HCT116 (cell line): ENCODE data around the gene IGIP. TPM values are rescaled to one million over a fixed set of nuclear protein-coding genes. Genes with fewer than 3 reads are reported as not detected.

ENCODE experiments used
- ATAC-seq: fragments of 200-7000 bp; cut with Tn5 transposase; 2 replicates; pipeline ENCODE4 v1.9.1; 2020; ENCODE audit warnings: mild to moderate bottlenecking, moderate library complexity
- BruUV-seq: library from RNA; stranded (reverse); fragments of 400-500 nt; replicated peaks from 2 replicates; lab custom pipeline; 2021; lab: Mats Ljungman, UMichigan
- CTCF ChIA-PET: fragments of 300-600 bp; sonication (Branson Sonifier 250); formaldehyde crosslinking; loops from one replicate; lab custom pipeline; 2021; ENCODE audit warnings: antibody characterized with exemption; lab: Charles Lee
- POLR2A ChIA-PET: fragments of 300-600, 350-600 bp; sonication (Branson Sonifier 250); formaldehyde crosslinking; loops from one replicate; lab custom pipeline; 2021; ENCODE audit warnings: antibody characterized with exemption; lab: Charles Lee
- RAD21 ChIA-PET, 2 experiments: fragments of 300-600 bp; sonication (Branson Sonifier 250); formaldehyde crosslinking; loops; one replicate each; lab custom pipeline; 2023; ENCODE audit warnings: low total read pairs in 2 of 2; ENCODE audit not compliant: uncharacterized antibody in 2 of 2, unreplicated experiment in 2 of 2, low non-redundant PET in 1 of 2; lab: Charles Lee
- DNase-seq: peaks from one replicate; pipeline ENCODE4 v3.0.0-alpha.2; 2010; ENCODE audit warnings: low read depth, low spot score
- H2AFZ ChIP-seq: fragments of 200-600 bp; shearing (Covaris generic), sonication (generic); 2 replicates; pipeline ENCODE4 v1.6.1; 2017; ENCODE audit warnings: low read depth, mixed run types, mixed read lengths, antibody characterized with exemption, low read length; ENCODE audit not compliant: poor library complexity, severe bottlenecking
- H3K27ac ChIP-seq: 2 replicates; pipeline ENCODE4 v1.5.1; 2012; ENCODE audit warnings: low read depth, low read length
- H3K27me3 ChIP-seq: fragments of 200-600 bp; sonication (generic); 2 replicates; pipeline ENCODE4 v1.6.1; 2016; ENCODE audit warnings: mixed run types, low read length, mixed read lengths; ENCODE audit not compliant: insufficient read depth
- H3K36me3 ChIP-seq, 2 experiments: fragments of 200-500 bp in 1 of 2; fragments of 200-600 bp in 1 of 2; sonication (Bioruptor generic) in 1 of 2; sonication (generic) in 1 of 2; 2 replicates each; pipeline versions ENCODE4 v1.5.1 to v1.6.1; 2014 to 2016; ENCODE audit warnings: low read length in 2 of 2, inconsistent platforms in 1 of 2, mixed read lengths in 1 of 2, mixed run types in 1 of 2; ENCODE audit not compliant: insufficient read depth in 2 of 2, control insufficient read depth in 1 of 2
- H3K4me1 ChIP-seq, 2 experiments: fragments of 200-600 bp in 1 of 2; sonication (generic) in 1 of 2; 2 replicates each; pipeline versions ENCODE4 v1.5.1 to v1.6.1; 2012 to 2017; ENCODE audit warnings: low read length in 2 of 2, inconsistent platforms in 1 of 2, mild to moderate bottlenecking in 1 of 2, mixed read lengths in 1 of 2, mixed run types in 1 of 2, moderate library complexity in 1 of 2; ENCODE audit not compliant: insufficient read depth in 2 of 2, control insufficient read depth in 1 of 2
- H3K4me2 ChIP-seq: fragments of 200-600 bp; sonication (generic); 2 replicates; pipeline ENCODE4 v1.6.1; 2017; ENCODE audit warnings: mixed run types, low read length, mixed read lengths
- H3K4me3 ChIP-seq, 2 experiments: fragments of 200-600 bp in 1 of 2; sonication (generic) in 1 of 2; replicated peaks in 1 of 2; 2 replicates each; pipeline ENCODE4 v1.5.1; 2011 to 2016; ENCODE audit warnings: low read length in 2 of 2, control low read depth in 1 of 2, low read depth in 1 of 2, mild to moderate bottlenecking in 1 of 2, mixed read lengths in 1 of 2, mixed run types in 1 of 2
- H3K79me2 ChIP-seq: fragments of 200-600 bp; sonication (generic); 2 replicates; pipeline ENCODE4 v1.6.1; 2017; ENCODE audit warnings: mild to moderate bottlenecking, mixed run types, low read length, moderate library complexity, mixed read lengths; ENCODE audit not compliant: insufficient read depth
- H3K9ac ChIP-seq: fragments of 200-600 bp; sonication (generic); 2 replicates; pipeline ENCODE4 v1.6.1; 2016; ENCODE audit warnings: low read length, mixed read lengths
- H3K9me2 ChIP-seq: fragments of 200-600 bp; sonication (generic), shearing (Covaris generic); 2 replicates; pipeline ENCODE4 v1.6.1; 2017; ENCODE audit warnings: mixed run types, mild to moderate bottlenecking, moderate library complexity; ENCODE audit not compliant: insufficient read depth
- H3K9me3 ChIP-seq, 2 experiments: fragments of 200-500 bp in 1 of 2; fragments of 200-600 bp in 1 of 2; sonication (Bioruptor generic) in 1 of 2; sonication (generic) in 1 of 2; 2 replicates each; pipeline ENCODE4 v1.6.1; 2014 to 2017; ENCODE audit warnings: low read length in 2 of 2, mixed read lengths in 2 of 2, inconsistent platforms in 1 of 2, low read depth in 1 of 2, mild to moderate bottlenecking in 1 of 2, mixed run types in 1 of 2, moderate library complexity in 1 of 2; ENCODE audit not compliant: control insufficient read depth in 1 of 2, insufficient read depth in 1 of 2
- H4K20me1 ChIP-seq: fragments of 200-600 bp; sonication (generic), shearing (Covaris generic); 2 replicates; pipeline ENCODE4 v1.6.1; 2017; ENCODE audit warnings: mixed run types, mild to moderate bottlenecking, moderate library complexity; ENCODE audit not compliant: insufficient read depth
- ATF3 ChIP-seq: IDR thresholded peaks from 2 replicates; pipeline ENCODE4 v1.6.1; 2012
- CEBPB ChIP-seq: IDR thresholded peaks from 2 replicates; pipeline ENCODE4 v1.6.1; 2012; ENCODE audit warnings: low read depth
- EGR1 ChIP-seq: IDR thresholded peaks from 2 replicates; pipeline ENCODE4 v1.6.1; 2012; ENCODE audit warnings: low read depth
- ELF1 ChIP-seq: IDR thresholded peaks from 2 replicates; pipeline ENCODE4 v1.6.1; 2012; ENCODE audit warnings: low read depth, borderline replicate concordance
- EZH2 ChIP-seq: fragments of 200-600 bp; sonication (generic); IDR thresholded peaks from 2 replicates; pipeline ENCODE4 v1.6.1; 2017; ENCODE audit warnings: antibody characterized with exemption, mixed run types
- EZH2phosphoT487 ChIP-seq: fragments of 200-600 bp; IDR thresholded peaks from 2 replicates; pipeline ENCODE4 v1.6.1; 2018; ENCODE audit warnings: antibody characterized with exemption, borderline replicate concordance
- FOSL1 ChIP-seq: IDR thresholded peaks from 2 replicates; pipeline ENCODE4 v1.6.1; 2012; ENCODE audit warnings: low read depth
- POLR2A ChIP-seq: IDR thresholded peaks from 2 replicates; pipeline ENCODE4 v1.7.0; 2011; ENCODE audit warnings: borderline replicate concordance; ENCODE audit not compliant: insufficient read depth, insufficient read length; ENCODE audit errors: extremely low read depth
- SIN3A ChIP-seq: IDR thresholded peaks from 2 replicates; pipeline ENCODE4 v1.6.1; 2012; ENCODE audit warnings: low read depth
- SP1 ChIP-seq: IDR thresholded peaks from 2 replicates; pipeline ENCODE4 v1.6.1; 2012; ENCODE audit warnings: low read depth
- SRF ChIP-seq: IDR thresholded peaks from 2 replicates; pipeline ENCODE4 v1.6.1; 2012; ENCODE audit warnings: low read depth
- TCF7L2 ChIP-seq: IDR thresholded peaks from 2 replicates; pipeline ENCODE4 v1.7.0; 2011; ENCODE audit warnings: borderline replicate concordance, inconsistent platforms; ENCODE audit not compliant: insufficient read depth, insufficient read length; ENCODE audit errors: extremely low read depth
- ZFX ChIP-seq: fragments of 450-650 bp; IDR thresholded peaks from 2 replicates; pipeline ENCODE4 v1.6.1; 2017
- intact Hi-C: fragments of 100-400 bp; cut with micrococcal nuclease; formaldehyde crosslinking; loops from 2 replicates; pipeline ENCODE4 v1.10.0; 2022
- total RNA-seq: library from RNA; stranded (reverse); gene quantifications from one replicate; pipeline ENCODE4 v1.2.1, GENCODE V29; 2021; ENCODE audit not compliant: unreplicated experiment
- TF ChIP-seq, protein P1 (sequence below), 3 experiments: fragments of 200-600 bp in 1 of 3; sonication (generic) in 1 of 3; IDR thresholded peaks in 2 of 3; conservative IDR thresholded peaks in 1 of 3; 2 replicates each; pipeline ENCODE4 v1.5.1; 2012 to 2017; ENCODE audit warnings: low read depth in 2 of 3, low read length in 2 of 3, antibody characterized with exemption in 1 of 3, borderline replicate concordance in 1 of 3, control low read depth in 1 of 3, mild to moderate bottlenecking in 1 of 3, mixed read lengths in 1 of 3, mixed run types in 1 of 3, moderate library complexity in 1 of 3; ENCODE audit not compliant: insufficient read depth in 1 of 3
- TF ChIP-seq, protein P2 (sequence below): IDR thresholded peaks from 2 replicates; pipeline ENCODE4 v1.6.1; 2011; ENCODE audit warnings: mild to moderate bottlenecking, low read length, moderate library complexity; ENCODE audit not compliant: insufficient replicate concordance; ENCODE audit errors: extremely low read depth
- TF ChIP-seq, protein P3 (sequence below): IDR thresholded peaks from 2 replicates; pipeline ENCODE4 v1.6.1; 2012

The IGIP gene
- total RNA-seq, 1 experiment from 2014 or later = 5.2 TPM

- no peak for TF ChIP-seq SP1
- no peak for TF ChIP-seq EGR1
- no peak for TF ChIP-seq ATF3
- TF ChIP-seq EZH2 = no peak
- no peak for TF ChIP-seq CEBPB
- TF ChIP-seq SRF = no peak
- TF ChIP-seq POLR2A = no peak
- TF ChIP-seq, protein P1, sequence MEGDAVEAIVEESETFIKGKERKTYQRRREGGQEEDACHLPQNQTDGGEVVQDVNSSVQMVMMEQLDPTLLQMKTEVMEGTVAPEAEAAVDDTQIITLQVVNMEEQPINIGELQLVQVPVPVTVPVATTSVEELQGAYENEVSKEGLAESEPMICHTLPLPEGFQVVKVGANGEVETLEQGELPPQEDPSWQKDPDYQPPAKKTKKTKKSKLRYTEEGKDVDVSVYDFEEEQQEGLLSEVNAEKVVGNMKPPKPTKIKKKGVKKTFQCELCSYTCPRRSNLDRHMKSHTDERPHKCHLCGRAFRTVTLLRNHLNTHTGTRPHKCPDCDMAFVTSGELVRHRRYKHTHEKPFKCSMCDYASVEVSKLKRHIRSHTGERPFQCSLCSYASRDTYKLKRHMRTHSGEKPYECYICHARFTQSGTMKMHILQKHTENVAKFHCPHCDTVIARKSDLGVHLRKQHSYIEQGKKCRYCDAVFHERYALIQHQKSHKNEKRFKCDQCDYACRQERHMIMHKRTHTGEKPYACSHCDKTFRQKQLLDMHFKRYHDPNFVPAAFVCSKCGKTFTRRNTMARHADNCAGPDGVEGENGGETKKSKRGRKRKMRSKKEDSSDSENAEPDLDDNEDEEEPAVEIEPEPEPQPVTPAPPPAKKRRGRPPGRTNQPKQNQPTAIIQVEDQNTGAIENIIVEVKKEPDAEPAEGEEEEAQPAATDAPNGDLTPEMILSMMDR (IDR thresholded peaks at IDR 0.05 in 2 of 3, conservative IDR thresholded peaks at IDR 0.05 in 1 of 3; ENCODE audit: borderline replicate concordance in 1 of 3, insufficient read depth in 1 of 3, low read depth in 2 of 3, low read length in 2 of 3) = no peak
- TF ChIP-seq ELF1 = no peak
- no peak for TF ChIP-seq TCF7L2
- no peak for TF ChIP-seq FOSL1
- TF ChIP-seq, protein P2, sequence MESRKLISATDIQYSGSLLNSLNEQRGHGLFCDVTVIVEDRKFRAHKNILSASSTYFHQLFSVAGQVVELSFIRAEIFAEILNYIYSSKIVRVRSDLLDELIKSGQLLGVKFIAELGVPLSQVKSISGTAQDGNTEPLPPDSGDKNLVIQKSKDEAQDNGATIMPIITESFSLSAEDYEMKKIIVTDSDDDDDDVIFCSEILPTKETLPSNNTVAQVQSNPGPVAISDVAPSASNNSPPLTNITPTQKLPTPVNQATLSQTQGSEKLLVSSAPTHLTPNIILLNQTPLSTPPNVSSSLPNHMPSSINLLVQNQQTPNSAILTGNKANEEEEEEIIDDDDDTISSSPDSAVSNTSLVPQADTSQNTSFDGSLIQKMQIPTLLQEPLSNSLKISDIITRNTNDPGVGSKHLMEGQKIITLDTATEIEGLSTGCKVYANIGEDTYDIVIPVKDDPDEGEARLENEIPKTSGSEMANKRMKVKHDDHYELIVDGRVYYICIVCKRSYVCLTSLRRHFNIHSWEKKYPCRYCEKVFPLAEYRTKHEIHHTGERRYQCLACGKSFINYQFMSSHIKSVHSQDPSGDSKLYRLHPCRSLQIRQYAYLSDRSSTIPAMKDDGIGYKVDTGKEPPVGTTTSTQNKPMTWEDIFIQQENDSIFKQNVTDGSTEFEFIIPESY = no peak
- no peak for TF ChIP-seq ZFX
- TF ChIP-seq, protein P3, sequence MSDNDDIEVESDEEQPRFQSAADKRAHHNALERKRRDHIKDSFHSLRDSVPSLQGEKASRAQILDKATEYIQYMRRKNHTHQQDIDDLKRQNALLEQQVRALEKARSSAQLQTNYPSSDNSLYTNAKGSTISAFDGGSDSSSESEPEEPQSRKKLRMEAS = no peak
- no peak for TF ChIP-seq EZH2phosphoT487
- no peak for TF ChIP-seq SIN3A
- TF ChIP-seq, all 23 proteins: peak for 0
- Histone ChIP-seq H3K9ac (no peak overlapping the region), H4K20me1 (no peaks in the 10 kb centered on the region), H3K9me3 (no peaks in the 10 kb centered on the region), H3K27me3 (no peaks in the 10 kb centered on the region), H3K4me3 (no peak overlapping the region), H3K4me2 (no peak overlapping the region), H3K79me2 (peaks cover 56% of the 10 kb centered on the region), H2AFZ (no peak overlapping the region), H3K9me2 (no peaks in the 10 kb centered on the region), H3K27ac (no peak overlapping the region), H3K36me3 (no peaks in the 10 kb centered on the region), H3K4me1 (peaks cover 30 to 54% of the 10 kb centered on the region in 2 experiments)
- POLR2A ChIA-PET = interaction anchor here (0.5 to 0.7 kb wide), 2 partner anchors 1360 to 1672 kb away, joined by 3 read pairs; no protein-coding TSS in a partner anchor
- CTCF ChIA-PET = interaction anchor here (1.9 kb wide), 1 partner anchor 66 kb away, joined by 4 read pairs; no protein-coding TSS in a partner anchor
- RAD21 ChIA-PET = no interaction called here
- BruUV-seq = no TSS peak
- ATAC-seq (no peak), DNase-seq (no peak)
- intact Hi-C loops = loop anchor here (5.0 kb wide), 1 partner anchor 1439 kb away; the partner anchor contains the start of gene DIAPH1
Measured at GRCh38 chr5:140178086-140178410, 52.3 kb downstream of the IGIP start.
